ENCODE measurements around the gene CAP2.
"Not testable (repeated sequence)": the region's sequence is repeated elsewhere in the genome, so short reads cannot be mapped to it uniquely, and the experiment has no call there.

CAP2 gene

GRCh38 chr6:17527076-17527475 lies 133.7 kb downstream of the CAP2 start:
- no peaks in the 10 kb centered on the region for H3K79me2 ChIP-seq (ENCODE audit: insufficient read depth, low read length)
- no peaks in the 10 kb centered on the region for H3K36me3 ChIP-seq (ENCODE audit: insufficient read depth, low read length)
- H4K20me1 ChIP-seq (ENCODE audit: insufficient read depth, low read length), result no peaks in the 10 kb centered on the region
- no peak overlapping the region for H3K27ac ChIP-seq (ENCODE audit: low read length)
- ATAC-seq (ENCODE audit: insufficient read depth, low read depth), result no peak
- H3K9me3 ChIP-seq (ENCODE audit: insufficient read depth, low read length, severe bottlenecking), result no peaks in the 10 kb centered on the region
- H3K4me3 ChIP-seq (ENCODE audit: low read depth in 1 of 2, low read length in 2 of 2), result no peak overlapping the region
- no peak overlapping the region for H2AFZ ChIP-seq (ENCODE audit: low read depth, low read length)
- no peak overlapping the region for H3K9ac ChIP-seq (ENCODE audit: low read depth, low read length)
- H3K4me1 ChIP-seq (ENCODE audit: insufficient read depth, low read length), result no peaks in the 10 kb centered on the region
- no peak for TF ChIP-seq CTCF (IDR thresholded peaks at IDR 0.05; ENCODE audit: borderline replicate concordance, extremely low read depth, low read length, poor library complexity, severe bottlenecking)
- TF ChIP-seq EZH2 (IDR thresholded peaks at IDR 0.05; ENCODE audit: borderline replicate concordance, low read depth, low read length, severe bottlenecking), result no peak
- no peak for DNase-seq
- H3K4me2 ChIP-seq (ENCODE audit: insufficient read depth, low read length), result no peak overlapping the region
- no peaks in the 10 kb centered on the region for H3K27me3 ChIP-seq (ENCODE audit: insufficient read depth, low read length, poor library complexity)

GRCh38 chr6:17530321-17530835 lies 137.0 kb downstream of the CAP2 start:
- H2AFZ ChIP-seq (ENCODE audit: low read depth, low read length), result no peak overlapping the region
- DNase-seq (no peak), ATAC-seq (ENCODE audit: insufficient read depth, low read depth) (no peak)
- H3K4me2 ChIP-seq (ENCODE audit: insufficient read depth, low read length), result no peak overlapping the region
- no peak overlapping the region for H3K9ac ChIP-seq (ENCODE audit: low read depth, low read length)
- H3K4me3 ChIP-seq (ENCODE audit: low read depth in 1 of 2, low read length in 2 of 2), result no peak overlapping the region
- H3K4me1 ChIP-seq (ENCODE audit: insufficient read depth, low read length), result no peaks in the 10 kb centered on the region
- TF ChIP-seq EZH2 (IDR thresholded peaks at IDR 0.05; ENCODE audit: borderline replicate concordance, low read depth, low read length, severe bottlenecking), result no peak
- TF ChIP-seq CTCF (IDR thresholded peaks at IDR 0.05; ENCODE audit: borderline replicate concordance, extremely low read depth, low read length, poor library complexity, severe bottlenecking), result no peak
- H4K20me1 ChIP-seq (ENCODE audit: insufficient read depth, low read length), result no peaks in the 10 kb centered on the region
- H3K27me3 ChIP-seq (ENCODE audit: insufficient read depth, low read length, poor library complexity), result no peaks in the 10 kb centered on the region
- H3K9me3 ChIP-seq (ENCODE audit: insufficient read depth, low read length, severe bottlenecking), result no peaks in the 10 kb centered on the region
- H3K36me3 ChIP-seq (ENCODE audit: insufficient read depth, low read length), result no peaks in the 10 kb centered on the region
- no peak overlapping the region for H3K27ac ChIP-seq (ENCODE audit: low read length)
- H3K79me2 ChIP-seq (ENCODE audit: insufficient read depth, low read length), result no peaks in the 10 kb centered on the region

GRCh38 chr6:17536586-17536985 lies 143.2 kb downstream of the CAP2 start:
- H4K20me1 ChIP-seq (ENCODE audit: insufficient read depth, low read length), result no peaks in the 10 kb centered on the region
- no peaks in the 10 kb centered on the region for H3K27me3 ChIP-seq (ENCODE audit: insufficient read depth, low read length, poor library complexity)
- TF ChIP-seq CTCF (IDR thresholded peaks at IDR 0.05; ENCODE audit: borderline replicate concordance, extremely low read depth, low read length, poor library complexity, severe bottlenecking) (no peak), EZH2 (IDR thresholded peaks at IDR 0.05; ENCODE audit: borderline replicate concordance, low read depth, low read length, severe bottlenecking) (no peak)
- no peak overlapping the region for H3K4me3 ChIP-seq (ENCODE audit: low read depth in 1 of 2, low read length in 2 of 2)
- no peaks in the 10 kb centered on the region for H3K9me3 ChIP-seq (ENCODE audit: insufficient read depth, low read length, severe bottlenecking)
- H3K4me1 ChIP-seq (ENCODE audit: insufficient read depth, low read length), result no peaks in the 10 kb centered on the region
- H3K4me2 ChIP-seq (ENCODE audit: insufficient read depth, low read length), result no peak overlapping the region
- H3K79me2 ChIP-seq (ENCODE audit: insufficient read depth, low read length), result no peaks in the 10 kb centered on the region
- no peak overlapping the region for H3K27ac ChIP-seq (ENCODE audit: low read length)
- H3K36me3 ChIP-seq (ENCODE audit: insufficient read depth, low read length), result no peaks in the 10 kb centered on the region
- no peak overlapping the region for H2AFZ ChIP-seq (ENCODE audit: low read depth, low read length)
- ATAC-seq (ENCODE audit: insufficient read depth, low read depth), result no peak
- no peak overlapping the region for H3K9ac ChIP-seq (ENCODE audit: low read depth, low read length)
- no peak for DNase-seq

GRCh38 chr6:17542243-17542642 lies 148.8 kb downstream of the CAP2 start:
- Histone ChIP-seq H3K36me3 (ENCODE audit: insufficient read depth, low read length) (no peaks in the 10 kb centered on the region), H3K9ac (ENCODE audit: low read depth, low read length) (no peak overlapping the region), H3K4me3 (ENCODE audit: low read depth in 1 of 2, low read length in 2 of 2) (no peak overlapping the region), H3K79me2 (ENCODE audit: insufficient read depth, low read length) (no peaks in the 10 kb centered on the region), H4K20me1 (ENCODE audit: insufficient read depth, low read length) (no peaks in the 10 kb centered on the region), H3K9me3 (ENCODE audit: insufficient read depth, low read length, severe bottlenecking) (no peaks in the 10 kb centered on the region), H3K27me3 (ENCODE audit: insufficient read depth, low read length, poor library complexity) (no peaks in the 10 kb centered on the region), H2AFZ (ENCODE audit: low read depth, low read length) (no peak overlapping the region), H3K4me1 (ENCODE audit: insufficient read depth, low read length) (no peaks in the 10 kb centered on the region), H3K4me2 (ENCODE audit: insufficient read depth, low read length) (no peak overlapping the region), H3K27ac (ENCODE audit: low read length) (no peak overlapping the region)
- DNase-seq (no peak), ATAC-seq (ENCODE audit: insufficient read depth, low read depth) (no peak)
- TF ChIP-seq CTCF (IDR thresholded peaks at IDR 0.05; ENCODE audit: borderline replicate concordance, extremely low read depth, low read length, poor library complexity, severe bottlenecking) (no peak), EZH2 (IDR thresholded peaks at IDR 0.05; ENCODE audit: borderline replicate concordance, low read depth, low read length, severe bottlenecking) (no peak)

GRCh38 chr6:17545681-17546080 lies 152.3 kb downstream of the CAP2 start:
- not testable (repeated sequence) for DNase-seq; H3K9me3 ChIP-seq (ENCODE audit: insufficient read depth, low read length, severe bottlenecking); H3K4me1 ChIP-seq (ENCODE audit: insufficient read depth, low read length); H3K9ac ChIP-seq (ENCODE audit: low read depth, low read length); H3K27ac ChIP-seq (ENCODE audit: low read length); H3K4me3 ChIP-seq (ENCODE audit: low read depth in 1 of 2, low read length in 2 of 2); H2AFZ ChIP-seq (ENCODE audit: low read depth, low read length); H3K4me2 ChIP-seq (ENCODE audit: insufficient read depth, low read length); ATAC-seq (ENCODE audit: insufficient read depth, low read depth); H3K27me3 ChIP-seq (ENCODE audit: insufficient read depth, low read length, poor library complexity); H3K79me2 ChIP-seq (ENCODE audit: insufficient read depth, low read length); H3K36me3 ChIP-seq (ENCODE audit: insufficient read depth, low read length); H4K20me1 ChIP-seq (ENCODE audit: insufficient read depth, low read length)
